Fibroblast of lung (primary cell): Measurements from ENCODE around the gene SLC8A3.

Source experiments
- EZH2 ChIP-seq: IDR thresholded peaks from 2 replicates; pipeline ENCODE4 v1.5.1; 2012; ENCODE audit warnings: low read length, control low read depth, mild to moderate bottlenecking; ENCODE audit errors: missing control alignments
- TF ChIP-seq, protein P1 (sequence below), 2 donors: IDR thresholded peaks in 1 of 2; conservative IDR thresholded peaks in 1 of 2; 1 replicate in 1 of 2; 2 replicates in 1 of 2; pipeline ENCODE4 v1.5.1; 2011 to 2012; ENCODE audit warnings: low read length in 2 of 2, control low read depth in 1 of 2, inconsistent platforms in 1 of 2, low read depth in 1 of 2, mild to moderate bottlenecking in 1 of 2

DNA sequence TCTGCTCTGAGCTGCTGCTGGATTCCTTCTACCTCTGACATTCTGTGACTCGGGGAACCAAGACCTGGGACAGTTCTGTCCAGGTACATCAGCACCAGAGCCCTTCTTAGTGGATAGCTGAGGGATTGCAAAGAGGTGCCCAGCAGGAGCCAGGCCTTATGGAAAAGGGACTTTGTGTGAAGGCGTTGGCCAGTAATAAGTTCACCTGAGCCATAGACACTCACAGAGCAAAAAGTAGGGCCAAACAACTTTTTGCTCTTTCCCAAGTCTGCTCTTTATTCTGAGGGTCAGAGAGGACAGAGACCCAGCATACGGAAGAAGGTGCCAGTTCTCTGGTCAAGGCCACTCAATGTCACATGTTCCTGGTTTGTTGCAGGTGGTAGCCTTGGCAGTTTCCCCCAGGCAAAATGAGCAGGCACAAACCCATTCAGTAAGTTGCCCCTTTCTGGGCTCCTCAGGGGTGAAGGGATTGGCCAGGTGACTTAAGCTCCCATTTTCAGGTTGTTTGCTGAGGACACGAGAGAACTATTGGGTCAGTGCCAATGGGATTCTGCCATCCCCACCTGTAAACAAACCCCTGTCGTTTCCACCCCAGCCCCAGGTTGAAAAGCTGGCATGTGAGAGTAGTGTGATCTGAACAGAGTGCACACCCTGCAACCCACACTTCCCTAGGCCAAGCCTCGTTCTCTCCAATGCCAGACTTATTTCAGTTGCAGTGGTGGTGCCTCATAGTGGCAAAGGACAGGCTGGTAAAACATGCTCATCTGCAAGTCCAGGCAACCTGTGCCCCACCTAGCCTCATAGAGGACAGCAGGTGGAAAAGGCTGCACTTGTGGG lies 159.2 kb downstream of the SLC8A3 start:
- TF ChIP-seq, protein P1, sequence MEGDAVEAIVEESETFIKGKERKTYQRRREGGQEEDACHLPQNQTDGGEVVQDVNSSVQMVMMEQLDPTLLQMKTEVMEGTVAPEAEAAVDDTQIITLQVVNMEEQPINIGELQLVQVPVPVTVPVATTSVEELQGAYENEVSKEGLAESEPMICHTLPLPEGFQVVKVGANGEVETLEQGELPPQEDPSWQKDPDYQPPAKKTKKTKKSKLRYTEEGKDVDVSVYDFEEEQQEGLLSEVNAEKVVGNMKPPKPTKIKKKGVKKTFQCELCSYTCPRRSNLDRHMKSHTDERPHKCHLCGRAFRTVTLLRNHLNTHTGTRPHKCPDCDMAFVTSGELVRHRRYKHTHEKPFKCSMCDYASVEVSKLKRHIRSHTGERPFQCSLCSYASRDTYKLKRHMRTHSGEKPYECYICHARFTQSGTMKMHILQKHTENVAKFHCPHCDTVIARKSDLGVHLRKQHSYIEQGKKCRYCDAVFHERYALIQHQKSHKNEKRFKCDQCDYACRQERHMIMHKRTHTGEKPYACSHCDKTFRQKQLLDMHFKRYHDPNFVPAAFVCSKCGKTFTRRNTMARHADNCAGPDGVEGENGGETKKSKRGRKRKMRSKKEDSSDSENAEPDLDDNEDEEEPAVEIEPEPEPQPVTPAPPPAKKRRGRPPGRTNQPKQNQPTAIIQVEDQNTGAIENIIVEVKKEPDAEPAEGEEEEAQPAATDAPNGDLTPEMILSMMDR (conservative IDR thresholded peaks at IDR 0.05 in 1 of 2, IDR thresholded peaks at IDR 0.05 in 1 of 2; ENCODE audit: low read depth in 1 of 2, low read length in 2 of 2), result no peak
- TF ChIP-seq EZH2, result no peak
